Adrenal gland (tissue), 12 donors: ENCODE measurements around the gene P2RY1. TPM values are rescaled to one million over a fixed set of nuclear protein-coding genes. Genes with fewer than 3 reads are reported as not detected.

Source experiments
- DNase-seq, 7 donors: peaks; one replicate each; pipeline ENCODE4 v3.0.0-alpha.2; 2019 to 2020
- H3K27ac ChIP-seq, 5 donors: fragments of 200-600 bp; sonication (generic) in 4 of 5; 1 replicate in 3 of 5; 2 replicates in 2 of 5; pipeline versions ENCODE4 v1.5.1 to v1.8.0; 2016 to 2020; ENCODE audit warnings: mild to moderate bottlenecking in 1 of 5
- H3K27me3 ChIP-seq: fragments of 200-600 bp; 2 replicates; pipeline ENCODE4 v1.8.0; 2021
- H3K36me3 ChIP-seq, 2 donors: fragments of 200-600 bp; replicated peaks in 1 of 2; 1 replicate in 1 of 2; 2 replicates in 1 of 2; pipeline versions ENCODE4 v1.5.1 to v1.8.0; 2018 to 2022
- H3K4me1 ChIP-seq, 2 donors: fragments of 200-600 bp; replicated peaks in 1 of 2; 1 replicate in 1 of 2; 2 replicates in 1 of 2; pipeline versions ENCODE4 v1.5.1 to v1.8.0; 2018 to 2021
- H3K4me3 ChIP-seq, 4 donors: fragments of 200-600 bp; sonication (generic) in 3 of 4; one replicate each; pipeline ENCODE4 v1.5.1; 2016 to 2018
- H3K9me3 ChIP-seq, 3 donors: fragments of 200-600 bp; sonication (generic) in 1 of 3; replicated peaks in 1 of 3; 1 replicate in 2 of 3; 2 replicates in 1 of 3; pipeline versions ENCODE4 v1.5.1 to v1.8.0; 2016 to 2021
- POLR2A ChIP-seq, 2 donors: fragments of 450-650 bp; IDR thresholded peaks; one replicate each; pipeline ENCODE4 v1.6.1; 2017; ENCODE audit warnings: antibody characterized with exemption in 2 of 2, mild to moderate bottlenecking in 2 of 2, moderate library complexity in 1 of 2
- WGBS, 4 donors: extraction: QIAGEN DNeasy Blood & Tissue Kit in 2 of 4; methylation state at CpG; one replicate each; pipeline versions ENCODE4 v1.1.5 to v1.1.7; 2013 to 2017; 5-methylcytosine and 5-hydroxymethylcytosine counted together
- intact Hi-C, 2 donors: fragments of 100-400 bp; cut with DNase I; formaldehyde crosslinking; loops; one replicate each; pipeline versions ENCODE4 v1.14.1 to v1.15.0; 2022 to 2023
- polyA plus RNA-seq, 3 donors: library from polyadenylated mRNA; stranded (reverse); fragments of 200-250 nt in 2 of 3; fragments of 350-450 nt in 1 of 3; fragmentation: Illumina TruSeq in 1 of 3; extraction: RNeasy Lipid Tissue Mini Kit (QIAGEN cat#74804) in 1 of 3; gene quantifications; one replicate each; pipeline ENCODE4 v1.2.3, GENCODE V29; 2013 to 2014
- small RNA-seq, 2 donors: library from RNA; depleted of rRNA; stranded (forward); fragments of <200 nt; gene quantifications; one replicate each; pipeline ENCODE3, GENCODE V24; 2016
- total RNA-seq, 9 donors: library from RNA; depleted of rRNA in 4 of 9; stranded (reverse); fragments of >200 nt in 4 of 9; fragments of 120-200 nt in 1 of 9; fragmentation: NEBNext Ultra II Directional in 1 of 9; extraction: Animal tissue kit (Norgen Biotek cat#: 25700) in 1 of 9; gene quantifications; one replicate each; pipeline versions ENCODE4 v1.1.0 to v1.2.4, GENCODE V29; 2013 to 2023
- TF ChIP-seq, protein P1 (sequence below), 6 experiments: fragments of 450-650 bp in 4 of 6; fragments of 200-600 bp in 2 of 6; sonication (generic) in 1 of 6; IDR thresholded peaks; 1 replicate in 5 of 6; 2 replicates in 1 of 6; pipeline versions ENCODE4 v1.5.1 to v1.8.0; 2016 to 2021; ENCODE audit warnings: antibody characterized with exemption in 6 of 6, mild to moderate bottlenecking in 2 of 6, moderate library complexity in 1 of 6
- donor health status: healthy with polysubstance abuse.
- donor health status: Bipolar disorder and iron deficiency.
- donor health status: DM: yes; HTN: yes; CAD: no.
- donor health status: DM: no; HTN: no; CAD: no.
- donor health status: DM: no; HTN: no; CAD: no.
- donor health status: DM: yes; HTN: yes; CAD: no.

The P2RY1 gene
- total and polyA plus RNA-seq, 12 donors, result 0.57 to 7.6 (median 3.5) TPM

DNA sequence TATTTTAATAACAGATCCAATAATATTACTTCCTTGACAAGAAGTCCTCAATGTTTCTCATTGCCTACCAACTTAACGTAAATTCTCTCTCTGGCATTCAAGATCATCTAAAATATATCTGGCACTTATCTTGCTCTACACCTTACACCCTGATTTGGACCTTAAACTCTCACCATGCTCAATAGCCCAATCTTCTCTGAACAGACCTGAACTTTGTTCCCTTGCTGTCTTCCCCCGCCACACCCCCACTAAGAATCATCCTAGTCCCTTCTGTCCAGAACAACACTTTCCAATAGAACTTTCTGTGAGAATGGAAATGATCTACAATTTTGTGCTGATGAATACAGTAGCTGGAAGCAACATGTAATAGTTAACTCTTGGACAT lies 44.9 kb downstream of the P2RY1 start:
- 65 to 90% (median 73%) methylated on average over 2 of the region's 2 CpGs for WGBS, 4 donors
- Histone ChIP-seq H3K36me3 (no peaks in the 10 kb centered on the region), H3K27me3 (no peaks in the 10 kb centered on the region), H3K9me3 (no peaks in the 10 kb centered on the region), H3K4me1 (no peaks in the 10 kb centered on the region), H3K27ac (no peak overlapping the region), H3K4me3 (no peak overlapping the region)
- no peak for DNase-seq
- TF ChIP-seq, protein P1, sequence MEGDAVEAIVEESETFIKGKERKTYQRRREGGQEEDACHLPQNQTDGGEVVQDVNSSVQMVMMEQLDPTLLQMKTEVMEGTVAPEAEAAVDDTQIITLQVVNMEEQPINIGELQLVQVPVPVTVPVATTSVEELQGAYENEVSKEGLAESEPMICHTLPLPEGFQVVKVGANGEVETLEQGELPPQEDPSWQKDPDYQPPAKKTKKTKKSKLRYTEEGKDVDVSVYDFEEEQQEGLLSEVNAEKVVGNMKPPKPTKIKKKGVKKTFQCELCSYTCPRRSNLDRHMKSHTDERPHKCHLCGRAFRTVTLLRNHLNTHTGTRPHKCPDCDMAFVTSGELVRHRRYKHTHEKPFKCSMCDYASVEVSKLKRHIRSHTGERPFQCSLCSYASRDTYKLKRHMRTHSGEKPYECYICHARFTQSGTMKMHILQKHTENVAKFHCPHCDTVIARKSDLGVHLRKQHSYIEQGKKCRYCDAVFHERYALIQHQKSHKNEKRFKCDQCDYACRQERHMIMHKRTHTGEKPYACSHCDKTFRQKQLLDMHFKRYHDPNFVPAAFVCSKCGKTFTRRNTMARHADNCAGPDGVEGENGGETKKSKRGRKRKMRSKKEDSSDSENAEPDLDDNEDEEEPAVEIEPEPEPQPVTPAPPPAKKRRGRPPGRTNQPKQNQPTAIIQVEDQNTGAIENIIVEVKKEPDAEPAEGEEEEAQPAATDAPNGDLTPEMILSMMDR (IDR thresholded peaks at IDR 0.05), result no peak
- no peak for TF ChIP-seq POLR2A (IDR thresholded peaks at IDR 0.05)
- intact Hi-C loops, result no loop called here

DNA sequence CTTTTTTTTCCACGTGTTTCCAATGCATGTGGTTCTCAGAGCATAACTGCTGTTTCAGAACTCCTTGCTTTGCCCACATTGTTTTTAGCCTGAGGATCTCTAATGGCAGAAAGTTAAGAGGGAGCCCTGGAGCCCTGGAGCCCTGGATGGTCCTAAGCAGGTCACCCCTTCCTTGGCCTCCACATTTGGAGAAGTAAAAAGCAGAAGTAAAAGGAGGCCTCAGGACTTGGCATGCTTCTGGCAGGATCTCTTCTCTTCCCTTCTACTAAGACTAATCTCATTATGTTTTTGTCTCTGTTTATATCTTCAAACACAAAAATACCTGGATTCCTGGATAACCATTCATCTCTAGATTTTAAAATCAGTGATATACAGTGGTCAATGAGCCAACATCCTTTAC lies 50.1 kb downstream of the P2RY1 start:
- H3K36me3 ChIP-seq, result no peaks in the 10 kb centered on the region
- intact Hi-C loops, result no loop called here
- TF ChIP-seq, protein P1 (IDR thresholded peaks at IDR 0.05), result no peak
- TF ChIP-seq POLR2A (IDR thresholded peaks at IDR 0.05), result no peak
- 32 to 86% (median 48%) methylated on average over 1 of the region's 1 CpG for WGBS, 4 donors
- no peaks in the 10 kb centered on the region for H3K27me3 ChIP-seq
- no peak overlapping the region for H3K4me3 ChIP-seq
- DNase-seq, result peak in 1 of 7 donors; percentile 6
- H3K9me3 ChIP-seq, result no peaks in the 10 kb centered on the region
- H3K4me1 ChIP-seq, result no peaks in the 10 kb centered on the region
- H3K27ac ChIP-seq, result no peak overlapping the region

Small RNA genes lying within 50 kb of the gene (small RNA-seq; reads per million reads assigned to genes)
- gene ATP5MGP5, result 0 reads per million in 2 donors
